Adipose tissue (tissue), 3 donors: Measurements from ENCODE around the gene AFF3. TPM values are rescaled to one million over a fixed set of nuclear protein-coding genes. Genes with fewer than 3 reads are reported as not detected.

ENCODE experiments used
- H3K27ac ChIP-seq: one replicate; pipeline ENCODE4 v1.5.1; 2013; ENCODE audit warnings: low read depth, low read length
- WGBS, 3 donors: extraction: QIAGEN DNeasy Blood & Tissue Kit; methylation state at CpG; one replicate each; pipeline ENCODE4 v1.1.7; 2013; 5-methylcytosine and 5-hydroxymethylcytosine counted together
- polyA plus RNA-seq, 3 donors: library from polyadenylated mRNA; stranded (reverse); fragments of 200-250 nt; gene quantifications; one replicate each; pipeline ENCODE4 v1.2.3, GENCODE V29; 2013
- donor health status: healthy with polysubstance abuse.
- donor health status: Bipolar disorder and iron deficiency.
- donor health status: healthy.

The AFF3 gene
- polyA plus RNA-seq, 3 donors: 0.21 to 0.56 (median 0.56) TPM

DNA sequence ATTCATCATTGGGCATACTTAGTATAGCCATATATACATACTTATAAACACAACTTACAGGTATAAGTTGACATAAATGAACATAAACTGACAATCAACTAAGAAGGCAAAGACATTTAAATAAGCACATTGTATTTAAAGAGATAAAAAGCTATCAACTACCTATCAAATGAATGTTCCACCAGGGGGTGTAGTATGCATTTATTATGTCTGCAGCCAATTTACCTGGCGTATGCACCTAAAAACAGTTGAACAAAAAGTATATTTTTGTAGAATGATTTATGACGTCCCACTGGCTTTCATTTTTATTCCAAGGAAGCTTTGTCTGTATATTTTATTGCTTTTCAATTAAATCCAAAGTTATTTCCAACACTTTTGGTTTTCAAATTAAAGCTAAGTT, 323.5 kb downstream of the AFF3 start:
- H3K27ac ChIP-seq: no peak overlapping the region
- WGBS, 3 donors: 42 to 68% (median 61%) methylated on average over 2 of the region's 2 CpGs

- no peak overlapping the region for H3K27ac ChIP-seq
- WGBS, 3 donors: 84 to 91% (median 85%) methylated on average over 5 of the region's 5 CpGs
Measured at GRCh38 chr2:99816908-99817307, 325.5 kb downstream of the AFF3 start.

- no peak overlapping the region for H3K27ac ChIP-seq
- 67 to 77% (median 72%) methylated on average over 10 of the region's 10 CpGs for WGBS, 3 donors
Measured at GRCh38 chr2:99812426-99812825, 330.0 kb downstream of the AFF3 start.

DNA sequence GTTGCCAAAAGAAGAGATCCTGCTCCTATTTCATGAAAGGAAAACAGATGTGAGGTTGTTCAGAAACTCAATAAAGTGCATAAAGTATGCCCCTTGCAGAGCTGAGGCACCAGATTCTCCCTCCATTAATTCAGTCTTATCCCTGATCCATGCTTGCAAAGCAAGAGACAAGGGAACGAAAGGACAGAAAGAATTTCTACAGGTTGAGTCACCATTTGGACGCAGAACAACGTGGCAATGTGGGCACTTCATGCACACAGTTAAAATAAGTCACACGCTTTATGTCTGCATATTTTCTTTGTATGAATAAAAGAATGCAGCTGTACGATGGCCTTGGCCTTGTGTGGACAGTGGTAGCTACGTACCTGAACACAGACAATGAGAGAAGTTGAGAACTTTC, 330.8 kb downstream of the AFF3 start:
- no peak overlapping the region for H3K27ac ChIP-seq
- 91 to 95% (median 93%) methylated on average over 6 of the region's 6 CpGs for WGBS, 3 donors

DNA sequence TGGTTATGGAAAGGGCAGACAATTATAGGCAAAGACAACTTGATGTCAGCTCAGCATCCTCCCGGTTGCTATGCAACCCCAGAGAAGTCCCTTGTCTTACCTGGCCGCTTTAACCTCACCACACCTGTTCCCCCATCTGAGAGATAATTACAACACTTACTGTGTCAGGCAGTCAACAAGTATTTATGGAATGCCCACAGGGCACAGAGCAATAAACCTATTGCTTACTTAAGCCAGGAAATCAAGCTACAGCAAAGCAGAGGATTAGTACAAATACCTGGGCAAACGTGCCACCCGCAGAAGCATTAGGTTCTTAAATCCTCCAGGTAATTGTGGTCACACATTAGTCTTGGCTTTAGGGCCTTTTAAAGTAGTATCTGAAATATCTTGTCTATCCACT, 332.2 kb downstream of the AFF3 start:
- no peak overlapping the region for H3K27ac ChIP-seq
- 85 to 93% (median 86%) methylated on average over 4 of the region's 4 CpGs for WGBS, 3 donors

DNA sequence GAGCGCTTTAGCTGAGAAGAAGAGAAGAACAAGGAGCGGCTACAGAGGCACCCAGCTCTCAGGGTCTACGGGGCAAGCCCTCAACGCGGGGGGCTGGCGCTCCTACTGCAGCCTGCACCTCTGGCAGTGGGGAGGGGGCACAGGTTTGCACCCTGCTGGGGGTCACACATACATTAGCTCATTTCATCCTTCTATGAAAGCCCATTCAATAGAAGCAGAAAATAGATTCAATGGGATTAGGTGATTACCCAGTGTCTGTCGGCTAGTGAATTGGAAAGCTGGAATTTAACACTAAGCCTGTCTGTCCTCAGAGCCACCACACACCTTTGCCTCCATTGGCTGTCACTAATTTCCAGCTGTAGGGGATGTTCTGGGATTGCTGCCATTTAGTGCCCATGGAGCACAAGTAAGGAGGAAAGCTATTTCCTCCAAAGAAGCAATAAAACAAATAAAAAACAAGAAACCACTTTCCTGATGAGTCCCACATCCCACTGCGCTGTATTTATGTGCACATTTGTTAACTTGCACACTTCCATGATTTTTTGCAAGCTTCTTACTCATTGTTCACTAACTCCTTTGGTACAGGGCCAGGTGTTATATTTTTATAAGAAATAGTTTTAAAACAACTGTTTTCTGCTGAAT, 333.0 kb downstream of the AFF3 start:
- no peak overlapping the region for H3K27ac ChIP-seq
- 87 to 90% (median 90%) methylated on average over 8 of the region's 8 CpGs for WGBS, 3 donors

- 66 to 83% (median 80%) methylated on average over 4 of the region's 4 CpGs for WGBS, 3 donors
- H3K27ac ChIP-seq: no peak overlapping the region
Measured at GRCh38 chr2:99808361-99809200, 333.8 kb downstream of the AFF3 start.

DNA sequence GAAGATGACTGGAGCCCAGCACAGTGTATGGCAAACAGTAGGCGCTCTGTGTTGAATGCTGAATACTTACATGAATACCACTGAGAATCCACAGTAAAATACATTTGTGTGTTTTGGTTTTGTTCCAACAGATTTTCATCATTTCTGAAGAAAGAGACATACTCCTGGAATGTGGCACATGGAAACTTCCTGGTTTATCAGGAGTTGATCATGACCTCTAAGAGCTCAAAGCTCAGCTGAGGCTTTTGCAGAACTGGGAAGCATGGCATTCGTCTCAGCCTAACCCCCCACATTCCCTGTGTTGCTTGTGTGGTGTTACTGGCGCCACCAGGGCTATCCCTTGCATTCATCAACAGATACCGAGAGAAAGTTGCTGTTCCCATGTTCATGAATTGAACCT, 335.6 kb downstream of the AFF3 start:
- H3K27ac ChIP-seq: no peak overlapping the region
- WGBS, 3 donors: 78 to 90% (median 86%) methylated on average over 4 of the region's 4 CpGs

DNA sequence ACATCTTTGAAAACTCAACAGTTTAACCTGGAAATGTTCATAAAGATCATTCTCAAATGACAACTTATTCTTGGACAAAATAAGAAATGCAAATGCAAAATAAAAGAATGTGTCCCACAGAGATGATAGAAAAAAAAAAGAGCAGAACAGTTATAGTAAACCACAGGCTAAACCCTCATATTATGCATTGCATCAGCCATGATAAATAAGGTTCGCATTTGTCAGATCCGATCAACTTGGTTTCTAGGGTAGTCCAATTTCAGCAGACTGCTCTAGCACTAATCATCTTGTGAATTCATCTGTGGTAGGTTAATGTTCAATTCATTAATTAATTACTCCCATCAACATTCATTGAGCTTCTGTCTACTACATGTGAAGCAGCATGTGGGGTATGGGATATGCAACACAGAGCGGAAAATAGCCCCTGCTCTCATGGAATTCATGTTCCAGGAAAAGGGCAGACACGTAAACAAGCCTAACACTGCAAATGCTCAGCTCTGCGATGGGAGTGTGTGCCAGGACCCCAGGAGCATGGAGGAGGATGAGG, 336.4 kb downstream of the AFF3 start:
- WGBS, 3 donors: 91 to 97% (median 94%) methylated on average over 5 of the region's 5 CpGs
- no peak overlapping the region for H3K27ac ChIP-seq

DNA sequence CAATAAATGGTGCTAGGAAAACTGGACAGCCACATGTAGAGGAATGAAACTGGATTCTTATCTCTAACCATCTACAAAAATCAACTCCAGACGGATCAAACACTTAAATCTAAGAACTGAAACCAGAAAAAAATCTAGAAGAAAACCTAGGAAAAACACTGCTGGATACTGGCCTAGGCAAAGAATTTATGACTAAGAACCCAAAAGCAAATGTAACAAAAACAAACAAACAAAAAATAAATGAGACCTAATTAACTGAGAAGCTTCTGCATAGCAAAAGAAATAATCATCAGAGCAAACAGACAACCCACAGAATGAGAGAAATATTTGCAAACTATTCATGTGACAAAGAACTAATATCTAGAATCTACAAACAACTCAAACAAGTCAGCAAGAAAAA, 338.5 kb downstream of the AFF3 start:
- WGBS, 3 donors: 59 to 83% (median 70%) methylated on average over 1 of the region's 1 CpG
- H3K27ac ChIP-seq: no peak overlapping the region

- no peak overlapping the region for H3K27ac ChIP-seq
- WGBS, 3 donors: 54 to 90% (median 58%) methylated on average over 1 of the region's 1 CpG
Measured at GRCh38 chr2:99802734-99803133, 339.7 kb downstream of the AFF3 start.

DNA sequence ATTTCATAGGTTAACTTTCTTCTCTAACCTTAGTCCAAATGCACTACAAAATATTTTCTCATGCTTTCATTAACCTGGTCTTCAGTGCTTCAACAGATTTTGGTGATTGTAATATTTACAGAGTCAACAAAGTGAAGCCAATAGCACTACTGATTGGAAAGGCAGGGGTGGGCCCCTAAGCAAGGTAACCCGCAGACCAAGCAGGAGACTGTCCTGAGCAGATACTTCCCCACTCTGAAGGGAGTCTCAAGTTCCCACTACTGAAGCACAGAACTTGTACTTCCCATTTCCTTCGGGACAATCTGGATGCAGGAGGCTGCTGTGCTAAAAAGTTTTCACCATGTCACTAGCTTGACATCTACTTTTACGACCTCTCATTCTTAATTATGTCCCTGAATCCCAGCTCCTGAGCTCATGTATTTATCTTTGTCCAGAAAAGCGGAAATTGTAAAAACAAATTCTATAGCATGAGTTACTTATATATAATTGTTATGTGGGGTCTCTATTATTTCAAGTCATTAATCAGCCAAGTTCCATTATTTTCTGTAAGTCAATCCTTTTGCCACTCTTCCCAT, 341.0 kb downstream of the AFF3 start:
- WGBS, 3 donors: 53 to 76% (median 76%) methylated on average over 4 of the region's 4 CpGs
- no peak overlapping the region for H3K27ac ChIP-seq

DNA sequence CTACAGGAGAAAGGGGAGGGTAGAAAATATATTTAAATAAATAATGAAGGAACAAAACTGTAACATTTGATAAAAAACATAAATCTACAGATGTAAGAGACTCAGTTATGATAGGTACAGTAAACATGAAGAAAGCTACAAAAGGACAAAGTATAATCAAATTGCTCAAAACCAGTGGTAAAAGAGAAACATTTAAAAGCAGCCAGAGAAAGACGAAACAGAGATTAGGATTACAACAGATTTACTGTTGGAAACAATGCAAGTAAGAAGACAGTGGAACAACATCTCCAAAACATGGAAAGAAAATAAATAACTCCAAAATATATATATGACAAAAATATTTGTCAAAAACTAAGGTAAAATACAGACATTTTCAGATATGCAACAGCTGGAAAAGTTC, 344.9 kb downstream of the AFF3 start:
- H3K27ac ChIP-seq: no peak overlapping the region
- WGBS, 3 donors: 91 to 97% (median 97%) methylated on average over 1 of the region's 1 CpG

- no peak overlapping the region for H3K27ac ChIP-seq
Measured at GRCh38 chr2:99794414-99794813, 348.0 kb downstream of the AFF3 start.

DNA sequence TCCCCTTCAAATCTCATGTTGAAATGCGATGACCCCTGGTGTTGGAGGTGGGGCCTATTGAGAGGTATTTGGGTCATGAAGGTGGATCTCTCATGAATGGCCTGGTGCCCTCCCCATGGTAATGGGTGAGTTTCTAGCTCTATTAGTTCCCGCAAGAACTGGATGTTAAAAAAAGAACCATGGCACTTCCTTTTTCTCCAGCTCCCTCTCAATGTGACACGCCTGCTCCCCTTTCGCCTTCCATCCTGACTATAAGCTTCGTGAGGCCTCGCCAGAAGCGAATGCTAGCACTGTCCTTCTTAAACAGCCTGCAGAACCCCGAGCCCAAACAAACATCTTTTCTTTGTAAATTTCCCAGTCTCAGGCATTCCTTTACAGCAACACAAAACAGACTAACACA, 349.4 kb downstream of the AFF3 start:
- 83 to 89% (median 86%) methylated on average over 8 of the region's 8 CpGs for WGBS, 3 donors
- no peak overlapping the region for H3K27ac ChIP-seq

DNA sequence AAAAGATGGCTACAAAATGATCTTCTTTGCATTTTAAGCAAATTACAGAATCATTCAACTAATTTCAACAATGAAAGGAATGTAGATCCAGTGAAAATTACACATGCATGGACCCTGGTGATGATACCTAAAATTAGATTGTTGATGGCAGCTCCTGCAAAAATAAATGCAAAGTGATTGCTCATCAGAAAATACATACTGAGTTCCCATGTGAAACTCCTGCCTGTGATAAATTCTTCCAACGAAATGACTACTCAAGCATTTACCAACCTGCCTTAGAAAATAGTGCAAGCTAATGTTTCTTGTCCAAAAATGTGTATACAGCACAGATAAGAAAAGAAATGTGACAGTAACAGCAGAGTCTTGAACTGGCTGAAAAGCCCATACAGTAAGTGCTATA, 352.5 kb downstream of the AFF3 start:
- WGBS, 3 donors: 41 to 63% (median 51%) methylated on average over 1 of the region's 1 CpG

GRCh38 chr2:99787769-99788382, 354.5 kb downstream of the AFF3 start:
- H3K27ac ChIP-seq: no peak overlapping the region
- WGBS, 3 donors: 78 to 88% (median 82%) methylated on average over 5 of the region's 5 CpGs

More for the DNA sequence above, 352.5 kb downstream of the AFF3 start:
- no peak overlapping the region for H3K27ac ChIP-seq

DNA sequence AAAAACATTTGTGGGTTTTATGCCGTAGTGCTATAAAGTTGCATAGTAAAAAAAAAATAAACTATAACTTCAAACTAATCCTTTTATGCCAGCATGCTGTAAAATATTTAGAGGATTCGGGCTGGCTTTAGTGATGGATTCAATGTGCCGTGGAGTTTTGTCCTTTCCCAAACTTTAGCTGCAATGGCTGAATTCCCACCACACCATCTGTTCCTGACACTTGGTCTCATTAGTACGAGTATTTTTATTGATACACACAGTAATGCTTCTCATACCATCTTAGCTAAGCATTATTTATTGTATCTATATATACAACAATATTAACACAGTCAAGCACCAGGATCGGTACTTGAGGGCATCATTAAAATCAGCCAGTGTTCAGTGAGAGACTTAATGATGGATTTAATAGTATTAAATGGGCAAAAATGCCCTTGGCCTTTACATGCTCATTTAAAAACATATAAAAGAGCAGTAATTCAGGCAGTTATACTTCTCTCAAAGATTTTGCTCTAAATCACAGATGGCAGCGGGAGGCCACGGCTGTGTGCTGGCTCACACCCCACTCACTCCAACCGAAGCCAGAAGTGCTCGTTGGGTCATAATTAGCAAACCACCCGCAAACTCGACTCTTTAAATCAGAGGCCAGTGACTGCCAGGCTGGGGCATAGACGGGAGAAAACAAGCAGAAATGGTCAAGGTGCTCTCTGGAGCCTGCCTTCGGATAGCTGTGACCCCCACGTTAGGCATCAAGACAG, 355.6 kb downstream of the AFF3 start:
- no peak overlapping the region for H3K27ac ChIP-seq
- WGBS, 3 donors: 84 to 90% (median 89%) methylated on average over 14 of the region's 14 CpGs
